ENCODE data around the gene SDC1.

DNA sequence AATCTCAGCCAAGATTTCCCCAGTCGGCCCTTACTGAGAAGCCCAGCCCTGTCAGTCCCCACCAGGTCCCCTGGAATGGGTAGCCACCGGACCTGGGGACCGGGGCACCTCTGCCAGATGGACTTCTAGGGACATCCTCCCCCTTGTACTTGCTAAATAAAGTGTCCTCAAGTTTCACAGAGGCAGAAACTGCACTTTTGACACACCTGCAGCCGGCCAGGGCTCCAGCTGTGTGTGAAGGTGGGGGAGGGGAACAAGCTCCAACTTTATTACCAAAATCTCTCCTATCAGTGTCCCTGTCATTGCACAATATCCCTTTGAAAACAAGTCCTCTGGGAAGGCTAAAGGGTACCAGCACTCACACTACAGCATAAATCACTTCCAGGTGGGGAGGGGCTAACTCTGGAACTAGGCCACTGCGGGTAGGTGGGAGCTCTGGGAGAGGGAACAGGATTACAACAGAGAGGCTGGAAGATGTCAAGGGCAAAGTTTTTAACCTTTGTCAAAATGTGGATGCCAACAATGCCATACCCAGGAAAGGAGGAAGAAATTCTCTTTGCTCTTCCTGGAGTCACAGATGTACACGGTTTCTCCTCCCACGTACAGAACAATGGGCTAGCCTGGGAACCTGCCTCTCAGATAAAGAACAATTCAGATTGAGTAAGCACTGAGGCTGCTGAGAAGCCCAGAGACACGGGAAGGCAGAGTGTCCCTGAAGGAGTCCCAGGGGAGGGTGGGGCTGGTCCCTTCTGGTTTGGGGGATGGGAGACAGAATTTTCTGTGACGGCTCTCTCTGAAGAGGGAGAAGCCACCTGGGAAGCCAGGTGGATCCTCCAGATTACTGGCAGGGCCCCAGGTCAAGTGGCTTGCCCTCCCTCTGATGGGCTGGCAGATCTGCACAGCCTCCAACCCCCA, 11.0 kb downstream of the SDC1 start:
- TF ChIP-seq, protein P1, sequence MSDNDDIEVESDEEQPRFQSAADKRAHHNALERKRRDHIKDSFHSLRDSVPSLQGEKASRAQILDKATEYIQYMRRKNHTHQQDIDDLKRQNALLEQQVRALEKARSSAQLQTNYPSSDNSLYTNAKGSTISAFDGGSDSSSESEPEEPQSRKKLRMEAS (IDR thresholded peaks at IDR 0.05; ENCODE audit: low read depth, low read length) = no peak
- TF ChIP-seq, protein P2, sequence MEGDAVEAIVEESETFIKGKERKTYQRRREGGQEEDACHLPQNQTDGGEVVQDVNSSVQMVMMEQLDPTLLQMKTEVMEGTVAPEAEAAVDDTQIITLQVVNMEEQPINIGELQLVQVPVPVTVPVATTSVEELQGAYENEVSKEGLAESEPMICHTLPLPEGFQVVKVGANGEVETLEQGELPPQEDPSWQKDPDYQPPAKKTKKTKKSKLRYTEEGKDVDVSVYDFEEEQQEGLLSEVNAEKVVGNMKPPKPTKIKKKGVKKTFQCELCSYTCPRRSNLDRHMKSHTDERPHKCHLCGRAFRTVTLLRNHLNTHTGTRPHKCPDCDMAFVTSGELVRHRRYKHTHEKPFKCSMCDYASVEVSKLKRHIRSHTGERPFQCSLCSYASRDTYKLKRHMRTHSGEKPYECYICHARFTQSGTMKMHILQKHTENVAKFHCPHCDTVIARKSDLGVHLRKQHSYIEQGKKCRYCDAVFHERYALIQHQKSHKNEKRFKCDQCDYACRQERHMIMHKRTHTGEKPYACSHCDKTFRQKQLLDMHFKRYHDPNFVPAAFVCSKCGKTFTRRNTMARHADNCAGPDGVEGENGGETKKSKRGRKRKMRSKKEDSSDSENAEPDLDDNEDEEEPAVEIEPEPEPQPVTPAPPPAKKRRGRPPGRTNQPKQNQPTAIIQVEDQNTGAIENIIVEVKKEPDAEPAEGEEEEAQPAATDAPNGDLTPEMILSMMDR (IDR thresholded peaks at IDR 0.05; ENCODE audit: low read depth, low read length) = no peak
- TF ChIP-seq POLR2A (IDR thresholded peaks at IDR 0.05; ENCODE audit: extremely low read depth, insufficient read length) = no peak
- no peak for TF ChIP-seq MYC (IDR thresholded peaks at IDR 0.05; ENCODE audit: low read depth, low read length)

Data from NB4 (cell line).